MCF 10A (cell line): Measurements from ENCODE around the gene GNG2. TPM values are rescaled to one million over a fixed set of nuclear protein-coding genes. Genes with fewer than 3 reads are reported as not detected.

Experiments
- BruUV-seq: library from RNA; stranded (reverse); fragments of 400-500 nt; replicated peaks from 2 replicates; lab custom pipeline; 2021; lab: Mats Ljungman, UMichigan
- CTCF ChIA-PET: fragments of 300-600 bp; sonication (Branson Sonifier 250); formaldehyde crosslinking; extraction: SDS; loops from one replicate; lab custom pipeline; 2021; ENCODE audit warnings: antibody characterized with exemption, inconsistent platforms; lab: Yijun Ruan, JAX
- POLR2A ChIA-PET: fragments of 300-600, 350-650 bp; sonication (Branson Sonifier 250); formaldehyde crosslinking; extraction: SDS; loops from one replicate; lab custom pipeline; 2020; ENCODE audit warnings: antibody characterized with exemption, inconsistent platforms; lab: Yijun Ruan, JAX
- DNase-seq: peaks from one replicate; pipeline ENCODE4 v3.0.0-alpha.2; 2018; ENCODE audit not compliant: unreplicated experiment
- H3K27ac Mint-ChIP-seq: one replicate; pipeline ENCODE4 v1.8.0; 2022; ENCODE audit warnings: mild to moderate bottlenecking, low read depth, mixed read lengths; ENCODE audit not compliant: unreplicated experiment
- H3K27me3 Mint-ChIP-seq: one replicate; pipeline ENCODE4 v1.8.0; 2022; ENCODE audit warnings: mixed read lengths; ENCODE audit not compliant: insufficient read depth, unreplicated experiment
- H3K36me3 Mint-ChIP-seq: one replicate; pipeline ENCODE4 v1.8.0; 2022; ENCODE audit warnings: mild to moderate bottlenecking, moderate library complexity, mixed read lengths; ENCODE audit not compliant: insufficient read depth, unreplicated experiment
- H3K4me1 Mint-ChIP-seq: one replicate; pipeline ENCODE4 v1.8.0; 2022; ENCODE audit warnings: mixed read lengths; ENCODE audit not compliant: insufficient read depth, unreplicated experiment
- H3K4me3 Mint-ChIP-seq: one replicate; pipeline ENCODE4 v1.8.0; 2022; ENCODE audit warnings: mild to moderate bottlenecking, moderate library complexity, mixed read lengths; ENCODE audit not compliant: unreplicated experiment
- H3K9me3 Mint-ChIP-seq: one replicate; pipeline ENCODE4 v1.8.0; 2022; ENCODE audit warnings: mixed read lengths; ENCODE audit not compliant: unreplicated experiment
- intact Hi-C: fragments of 100-400 bp; cut with micrococcal nuclease; formaldehyde crosslinking; loops from 2 replicates; pipeline ENCODE4 v1.14.1; 2022
- total RNA-seq: library from RNA; stranded (reverse); gene quantifications from 2 replicates; pipeline ENCODE4 v1.2.3, GENCODE V29; 2022
- TF ChIP-seq, protein P1 (sequence below): fragments of 200-600 bp; IDR thresholded peaks from one replicate; pipeline ENCODE4 v1.8.0; 2022; ENCODE audit warnings: antibody characterized with exemption, mild to moderate bottlenecking; ENCODE audit not compliant: unreplicated experiment

GNG2 gene
- total RNA-seq, 1 experiment from 2014 or later, result 0.28 TPM

DNA sequence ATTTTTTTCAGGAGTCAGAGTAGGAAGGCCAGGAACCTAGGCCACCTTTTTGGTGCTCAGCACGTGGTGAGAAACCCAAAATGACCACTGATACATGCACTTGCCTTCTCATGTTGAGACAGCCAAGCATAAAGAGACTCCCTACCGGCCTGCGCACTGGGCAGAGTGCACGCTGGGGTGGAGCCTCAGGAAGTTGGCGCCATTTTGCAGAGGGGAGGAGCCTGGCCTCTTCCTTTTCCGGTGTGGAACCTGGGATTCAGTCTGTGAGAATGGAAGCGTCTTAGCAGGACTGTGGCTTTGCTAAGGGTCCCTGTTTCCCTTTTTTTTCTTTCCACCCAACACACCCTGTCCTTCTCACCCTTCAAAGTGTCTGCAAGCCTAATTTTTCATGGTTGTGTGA lies 66.0 kb downstream of the GNG2 start:
- TF ChIP-seq, protein P1, sequence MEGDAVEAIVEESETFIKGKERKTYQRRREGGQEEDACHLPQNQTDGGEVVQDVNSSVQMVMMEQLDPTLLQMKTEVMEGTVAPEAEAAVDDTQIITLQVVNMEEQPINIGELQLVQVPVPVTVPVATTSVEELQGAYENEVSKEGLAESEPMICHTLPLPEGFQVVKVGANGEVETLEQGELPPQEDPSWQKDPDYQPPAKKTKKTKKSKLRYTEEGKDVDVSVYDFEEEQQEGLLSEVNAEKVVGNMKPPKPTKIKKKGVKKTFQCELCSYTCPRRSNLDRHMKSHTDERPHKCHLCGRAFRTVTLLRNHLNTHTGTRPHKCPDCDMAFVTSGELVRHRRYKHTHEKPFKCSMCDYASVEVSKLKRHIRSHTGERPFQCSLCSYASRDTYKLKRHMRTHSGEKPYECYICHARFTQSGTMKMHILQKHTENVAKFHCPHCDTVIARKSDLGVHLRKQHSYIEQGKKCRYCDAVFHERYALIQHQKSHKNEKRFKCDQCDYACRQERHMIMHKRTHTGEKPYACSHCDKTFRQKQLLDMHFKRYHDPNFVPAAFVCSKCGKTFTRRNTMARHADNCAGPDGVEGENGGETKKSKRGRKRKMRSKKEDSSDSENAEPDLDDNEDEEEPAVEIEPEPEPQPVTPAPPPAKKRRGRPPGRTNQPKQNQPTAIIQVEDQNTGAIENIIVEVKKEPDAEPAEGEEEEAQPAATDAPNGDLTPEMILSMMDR, result no peak
- CTCF ChIA-PET, result interaction anchor here (0.6 to 1.0 kb wide), 2 partner anchors 52 to 223 kb away, joined by 3 to 4 read pairs; no protein-coding TSS in a partner anchor
- POLR2A ChIA-PET, result interaction anchor here (0.7 kb wide), 1 partner anchor 226 kb away, joined by 3 read pairs; no protein-coding TSS in a partner anchor
- H3K27me3 Mint-ChIP-seq, result no peaks in the 10 kb centered on the region
- DNase-seq, result no peak
- H3K4me3 Mint-ChIP-seq, result no peak overlapping the region
- H3K36me3 Mint-ChIP-seq, result peaks cover 6% of the 10 kb centered on the region
- no peak overlapping the region for H3K27ac Mint-ChIP-seq
- H3K9me3 Mint-ChIP-seq, result no peaks in the 10 kb centered on the region
- no peaks in the 10 kb centered on the region for H3K4me1 Mint-ChIP-seq
- no TSS peak for BruUV-seq
- intact Hi-C loops, result no loop called here

DNA sequence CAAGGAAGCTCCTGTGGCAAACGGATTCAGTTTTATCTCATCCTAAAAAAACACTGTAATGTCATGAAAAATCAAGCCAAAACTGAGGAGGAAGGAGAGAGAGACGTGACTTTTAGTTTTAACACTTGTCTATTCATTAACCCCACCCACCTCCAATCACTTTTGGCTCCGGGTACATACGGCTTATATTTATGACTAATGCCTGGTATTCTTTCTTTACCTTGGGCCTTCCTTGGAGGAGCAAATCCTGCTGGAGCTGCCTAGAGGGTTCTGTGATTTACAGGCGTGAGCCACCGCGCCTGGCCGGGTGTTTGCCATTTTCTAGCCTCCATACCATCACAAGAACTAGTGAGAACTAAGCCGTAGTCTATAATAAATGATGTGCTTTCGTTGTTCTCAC lies 68.2 kb downstream of the GNG2 start:
- Mint-ChIP-seq H3K36me3 (peaks cover 6% of the 10 kb centered on the region), H3K9me3 (no peaks in the 10 kb centered on the region), H3K4me1 (no peaks in the 10 kb centered on the region), H3K4me3 (no peak overlapping the region), H3K27me3 (no peaks in the 10 kb centered on the region), H3K27ac (no peak overlapping the region)
- CTCF ChIA-PET, result interaction anchor here (1.1 kb wide), 1 partner anchor 49 kb away, joined by 3 read pairs; no protein-coding TSS in a partner anchor
- POLR2A ChIA-PET, result interaction anchor here (0.6 kb wide), 1 partner anchor 859 kb away, joined by 3 read pairs; no protein-coding TSS in a partner anchor
- no TSS peak for BruUV-seq
- DNase-seq, result no peak
- intact Hi-C loops, result no loop called here
- TF ChIP-seq, protein P1, result no peak

DNA sequence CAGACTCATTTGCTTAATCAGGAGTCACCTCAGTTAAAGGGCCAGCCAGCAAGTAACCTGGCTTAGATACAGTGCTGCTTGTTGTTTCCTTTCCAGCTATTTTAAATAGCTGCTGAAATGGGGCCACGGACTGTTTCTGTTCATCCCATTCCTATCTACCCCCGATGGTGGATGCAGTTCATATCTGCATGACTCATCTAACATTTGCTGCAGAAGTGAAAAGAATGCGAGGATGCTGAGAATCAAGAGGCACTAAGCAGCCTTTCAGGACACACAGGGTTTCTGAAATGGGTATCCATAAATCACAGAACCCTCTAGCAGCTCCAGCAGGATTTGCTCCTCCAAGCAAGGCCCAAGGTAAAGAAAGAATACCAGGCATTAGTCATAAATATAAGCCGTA lies 68.8 kb downstream of the GNG2 start:
- Mint-ChIP-seq H3K4me3 (no peak overlapping the region), H3K27me3 (no peaks in the 10 kb centered on the region), H3K36me3 (peaks cover 6% of the 10 kb centered on the region), H3K27ac (no peak overlapping the region), H3K4me1 (no peaks in the 10 kb centered on the region), H3K9me3 (no peaks in the 10 kb centered on the region)
- CTCF ChIA-PET, result interaction anchor here (1.1 kb wide), 1 partner anchor 49 kb away, joined by 3 read pairs; no protein-coding TSS in a partner anchor
- no TSS peak for BruUV-seq
- no peak for DNase-seq
- intact Hi-C loops, result no loop called here
- TF ChIP-seq, protein P1, result no peak
- POLR2A ChIA-PET, result no interaction called here

DNA sequence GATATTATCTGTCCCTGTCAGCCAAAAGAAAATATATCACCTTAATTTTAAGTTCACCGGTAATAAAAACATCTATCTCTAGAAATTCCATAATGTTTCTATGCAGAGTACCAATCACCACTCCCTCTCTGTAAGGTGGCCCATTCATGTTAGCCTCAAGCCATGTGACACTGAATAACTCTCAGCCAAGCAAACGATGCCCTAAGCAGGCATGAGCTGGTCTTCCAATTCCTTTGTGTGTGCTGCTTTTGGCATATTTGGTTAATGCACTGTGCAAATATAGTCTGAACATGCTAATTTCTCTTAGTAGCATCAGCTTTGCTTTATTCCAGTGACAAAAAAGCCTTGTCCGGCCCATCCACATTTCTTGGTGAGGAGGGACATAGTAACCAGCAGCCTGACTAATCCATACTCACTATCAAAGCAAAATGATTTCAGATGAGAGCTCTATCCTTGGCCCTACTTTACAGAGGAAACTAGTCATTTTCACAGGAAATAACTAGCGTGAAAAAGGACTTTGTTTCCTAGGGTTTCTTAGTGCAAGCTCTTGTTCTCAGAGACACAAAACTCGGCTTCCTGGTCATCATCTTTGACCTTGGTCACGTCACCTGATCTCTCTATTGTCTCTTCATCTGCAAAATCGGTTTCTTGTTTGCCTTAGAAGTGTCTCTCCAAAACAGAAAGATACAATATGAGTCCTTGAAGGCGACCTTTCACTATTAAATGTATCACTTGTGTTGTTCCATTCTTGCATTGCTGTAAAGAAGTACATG lies 69.7 kb downstream of the GNG2 start:
- H3K4me1 Mint-ChIP-seq, result no peaks in the 10 kb centered on the region
- intact Hi-C loops, result no loop called here
- no peaks in the 10 kb centered on the region for H3K9me3 Mint-ChIP-seq
- H3K27ac Mint-ChIP-seq, result no peak overlapping the region
- POLR2A ChIA-PET, result no interaction called here
- CTCF ChIA-PET, result no interaction called here
- no TSS peak for BruUV-seq
- TF ChIP-seq, protein P1, result no peak
- no peak overlapping the region for H3K4me3 Mint-ChIP-seq
- H3K27me3 Mint-ChIP-seq, result no peaks in the 10 kb centered on the region
- no peak for DNase-seq
- H3K36me3 Mint-ChIP-seq, result peaks cover 6% of the 10 kb centered on the region
